ENCODE results near the gene WNK1. TPM values are rescaled to one million over a fixed set of nuclear protein-coding genes. Genes with fewer than 3 reads are reported as not detected.

WNK1 gene
- total RNA-seq, 4 donors from 2014 or later: 109 to 245 (median 135) TPM

- Histone ChIP-seq H3K27ac (no peak overlapping the region), H3K36me3 (peaks cover 2 to 76% of the 10 kb centered on the region in 2 donors), H3K4me3 (no peak overlapping the region), H3K27me3 (no peaks in the 10 kb centered on the region), H3K9me3 (no peaks in the 10 kb centered on the region), H3K4me1 (no peaks in the 10 kb centered on the region)
- WGBS, 2 donors (ENCODE audit: low coverage in 1 of 2): 50 to 71% methylated on average over 1 to 2 of the region's 2 CpGs
- no peak for TF ChIP-seq POLR2AphosphoS5 (IDR thresholded peaks at IDR 0.05)
- TF ChIP-seq POLR2A (IDR thresholded peaks at IDR 0.05): no peak
- TF ChIP-seq EP300 (IDR thresholded peaks at IDR 0.05): no peak
- TF ChIP-seq, protein P1, sequence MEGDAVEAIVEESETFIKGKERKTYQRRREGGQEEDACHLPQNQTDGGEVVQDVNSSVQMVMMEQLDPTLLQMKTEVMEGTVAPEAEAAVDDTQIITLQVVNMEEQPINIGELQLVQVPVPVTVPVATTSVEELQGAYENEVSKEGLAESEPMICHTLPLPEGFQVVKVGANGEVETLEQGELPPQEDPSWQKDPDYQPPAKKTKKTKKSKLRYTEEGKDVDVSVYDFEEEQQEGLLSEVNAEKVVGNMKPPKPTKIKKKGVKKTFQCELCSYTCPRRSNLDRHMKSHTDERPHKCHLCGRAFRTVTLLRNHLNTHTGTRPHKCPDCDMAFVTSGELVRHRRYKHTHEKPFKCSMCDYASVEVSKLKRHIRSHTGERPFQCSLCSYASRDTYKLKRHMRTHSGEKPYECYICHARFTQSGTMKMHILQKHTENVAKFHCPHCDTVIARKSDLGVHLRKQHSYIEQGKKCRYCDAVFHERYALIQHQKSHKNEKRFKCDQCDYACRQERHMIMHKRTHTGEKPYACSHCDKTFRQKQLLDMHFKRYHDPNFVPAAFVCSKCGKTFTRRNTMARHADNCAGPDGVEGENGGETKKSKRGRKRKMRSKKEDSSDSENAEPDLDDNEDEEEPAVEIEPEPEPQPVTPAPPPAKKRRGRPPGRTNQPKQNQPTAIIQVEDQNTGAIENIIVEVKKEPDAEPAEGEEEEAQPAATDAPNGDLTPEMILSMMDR (IDR thresholded peaks at IDR 0.05): no peak
- ATAC-seq: no peak
Observed at GRCh38 chr12:873954-874353, 121.6 kb downstream of the WNK1 start.

- Histone ChIP-seq H3K4me3 (no peak overlapping the region), H3K27me3 (no peaks in the 10 kb centered on the region), H3K4me1 (no peaks in the 10 kb centered on the region), H3K9me3 (no peaks in the 10 kb centered on the region), H3K36me3 (peaks cover 11 to 87% of the 10 kb centered on the region in 2 donors), H3K27ac (no peak overlapping the region)
- no peak for ATAC-seq
- WGBS, 2 donors (ENCODE audit: low coverage in 1 of 2): 74% methylated on average over 3 of the region's 5 CpGs; no CpG with 5 or more reads in 1 of the 2 donors
- TF ChIP-seq, protein P1 (IDR thresholded peaks at IDR 0.05): no peak
- TF ChIP-seq POLR2AphosphoS5 (IDR thresholded peaks at IDR 0.05) (no peak), POLR2A (IDR thresholded peaks at IDR 0.05) (no peak)
Observed at GRCh38 chr12:879641-880040, 127.3 kb downstream of the WNK1 start.

DNA sequence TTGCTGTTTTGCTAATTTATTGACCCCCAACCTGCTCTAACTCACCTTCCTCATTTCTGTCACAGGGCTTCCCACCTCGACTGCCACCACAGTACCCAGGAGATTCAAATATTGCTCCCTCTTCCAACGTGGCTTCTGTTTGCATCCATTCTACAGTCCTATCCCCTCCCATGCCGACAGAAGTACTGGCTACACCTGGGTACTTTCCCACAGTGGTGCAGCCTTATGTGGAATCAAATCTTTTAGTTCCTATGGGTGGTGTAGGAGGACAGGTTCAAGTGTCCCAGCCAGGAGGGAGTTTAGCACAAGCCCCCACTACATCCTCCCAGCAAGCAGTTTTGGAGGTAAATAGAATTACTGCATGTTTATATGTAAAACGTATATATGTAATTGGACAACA is 128.3 kb downstream of the WNK1 start:
- Histone ChIP-seq H3K9me3 (no peaks in the 10 kb centered on the region), H3K27me3 (no peaks in the 10 kb centered on the region), H3K4me3 (no peak overlapping the region), H3K27ac (no peak overlapping the region), H3K4me1 (no peaks in the 10 kb centered on the region), H3K36me3 (peaks cover 11 to 94% of the 10 kb centered on the region in 2 donors)
- 66 to 69% methylated on average over 3 of the region's 4 CpGs for WGBS, 2 donors (ENCODE audit: low coverage in 1 of 2)
- ATAC-seq: no peak
- no peak for TF ChIP-seq POLR2AphosphoS5 (IDR thresholded peaks at IDR 0.05)
- no peak for TF ChIP-seq POLR2A (IDR thresholded peaks at IDR 0.05)
- TF ChIP-seq, protein P1 (IDR thresholded peaks at IDR 0.05): no peak
- TF ChIP-seq EP300 (IDR thresholded peaks at IDR 0.05): no peak

DNA sequence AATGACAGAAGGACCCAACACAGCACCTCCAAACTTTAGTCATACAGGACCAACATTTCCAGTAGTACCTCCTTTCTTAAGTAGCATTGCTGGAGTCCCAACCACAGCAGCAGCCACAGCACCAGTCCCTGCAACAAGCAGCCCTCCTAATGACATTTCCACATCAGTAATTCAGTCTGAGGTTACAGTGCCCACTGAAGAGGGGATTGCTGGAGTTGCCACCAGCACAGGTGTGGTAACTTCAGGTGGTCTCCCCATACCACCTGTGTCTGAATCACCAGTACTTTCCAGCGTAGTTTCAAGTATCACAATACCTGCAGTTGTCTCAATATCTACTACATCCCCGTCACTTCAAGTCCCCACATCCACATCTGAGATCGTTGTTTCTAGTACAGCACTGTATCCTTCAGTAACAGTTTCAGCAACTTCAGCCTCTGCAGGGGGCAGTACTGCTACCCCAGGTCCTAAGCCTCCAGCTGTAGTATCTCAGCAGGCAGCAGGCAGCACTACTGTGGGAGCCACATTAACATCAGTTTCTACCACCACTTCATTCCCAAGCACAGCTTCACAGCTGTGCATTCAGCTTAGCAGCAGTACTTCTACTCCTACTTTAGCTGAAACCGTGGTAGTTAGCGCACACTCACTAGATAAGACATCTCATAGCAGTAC is 132.5 kb downstream of the WNK1 start:
- no peak overlapping the region for H3K27ac ChIP-seq
- no peaks in the 10 kb centered on the region for H3K9me3 ChIP-seq
- no peak for ATAC-seq
- no peaks in the 10 kb centered on the region for H3K27me3 ChIP-seq
- TF ChIP-seq, protein P1 (IDR thresholded peaks at IDR 0.05): no peak
- no peak for TF ChIP-seq POLR2A (IDR thresholded peaks at IDR 0.05)
- TF ChIP-seq EP300 (IDR thresholded peaks at IDR 0.05): no peak
- TF ChIP-seq POLR2AphosphoS5 (IDR thresholded peaks at IDR 0.05): no peak
- no peaks in the 10 kb centered on the region for H3K4me1 ChIP-seq
- WGBS, 2 donors (ENCODE audit: low coverage in 1 of 2): 85 to 89% methylated on average over 5 of the region's 5 CpGs
- H3K4me3 ChIP-seq: no peak overlapping the region
- H3K36me3 ChIP-seq: peaks cover 24 to 100% of the 10 kb centered on the region in 2 donors

GRCh38 chr12:885701-886100 is 133.3 kb downstream of the WNK1 start:
- H3K36me3 ChIP-seq: peaks cover 24 to 100% of the 10 kb centered on the region in 2 donors
- H3K4me1 ChIP-seq: no peaks in the 10 kb centered on the region
- no peak overlapping the region for H3K27ac ChIP-seq
- no peaks in the 10 kb centered on the region for H3K9me3 ChIP-seq
- 77 to 100% methylated on average over 1 to 2 of the region's 2 CpGs for WGBS, 2 donors (ENCODE audit: low coverage in 1 of 2)
- TF ChIP-seq, protein P1 (IDR thresholded peaks at IDR 0.05): no peak
- TF ChIP-seq EP300 (IDR thresholded peaks at IDR 0.05) (no peak), POLR2AphosphoS5 (IDR thresholded peaks at IDR 0.05) (no peak), POLR2A (IDR thresholded peaks at IDR 0.05) (no peak)
- ATAC-seq: no peak
- no peaks in the 10 kb centered on the region for H3K27me3 ChIP-seq
- no peak overlapping the region for H3K4me3 ChIP-seq
